Mammary epithelial cell (primary cell): ENCODE measurements around the gene PUSL1.

Source experiments
- EZH2 ChIP-seq: IDR thresholded peaks from 2 replicates; pipeline ENCODE4 v1.6.1; 2012; ENCODE audit warnings: low read length, inconsistent platforms, borderline replicate concordance
- TF ChIP-seq, protein P1 (sequence below), 2 donors: IDR thresholded peaks in 1 of 2; conservative IDR thresholded peaks in 1 of 2; 2 replicates each; pipeline ENCODE4 v1.5.1; 2011 to 2012; ENCODE audit warnings: inconsistent platforms in 2 of 2, low read length in 2 of 2, mild to moderate bottlenecking in 2 of 2, control low read depth in 1 of 2, low read depth in 1 of 2; ENCODE audit not compliant: insufficient read depth in 1 of 2; ENCODE audit errors: extremely low read depth in 1 of 2

DNA sequence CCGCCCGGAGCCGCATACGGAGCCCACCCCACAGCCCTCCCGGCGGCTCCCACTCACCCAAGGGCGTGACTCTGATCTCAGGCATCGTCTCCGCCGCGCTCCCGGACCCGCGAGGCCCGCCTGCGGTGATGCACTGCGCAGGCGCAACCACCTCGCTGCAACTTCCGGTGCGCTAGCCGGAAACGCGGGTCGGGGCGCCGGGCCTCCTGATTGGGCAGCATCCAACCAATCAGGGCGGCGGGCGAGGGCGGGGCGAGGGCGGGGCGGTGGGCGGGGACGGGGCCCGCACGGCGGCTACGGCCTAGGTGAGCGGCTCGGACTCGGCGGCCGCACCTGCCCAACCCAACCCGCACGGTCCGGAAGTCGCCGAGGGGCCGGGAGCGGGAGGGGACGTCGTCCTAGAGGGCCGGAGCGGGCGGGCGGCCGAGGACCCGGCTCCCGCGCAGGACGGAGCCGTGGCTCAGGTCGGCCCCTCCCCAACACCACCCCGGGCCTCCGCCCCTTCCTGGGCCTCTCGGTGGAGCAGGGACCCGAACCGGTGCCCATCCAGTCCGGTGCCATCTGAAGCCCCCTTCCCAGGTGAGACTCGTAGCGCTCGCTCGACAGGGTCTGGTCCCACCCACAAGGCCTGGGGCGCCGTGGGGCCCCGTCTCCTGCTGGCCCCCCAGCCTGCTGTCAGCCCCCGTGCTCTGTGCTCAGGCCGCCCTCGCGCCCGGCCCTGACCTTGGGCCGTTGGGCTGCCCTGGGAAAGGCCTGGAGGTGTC is 16.3 kb downstream of the PUSL1 start, which contains the start of the genes CPTP and INTS11:
- TF ChIP-seq, protein P1, sequence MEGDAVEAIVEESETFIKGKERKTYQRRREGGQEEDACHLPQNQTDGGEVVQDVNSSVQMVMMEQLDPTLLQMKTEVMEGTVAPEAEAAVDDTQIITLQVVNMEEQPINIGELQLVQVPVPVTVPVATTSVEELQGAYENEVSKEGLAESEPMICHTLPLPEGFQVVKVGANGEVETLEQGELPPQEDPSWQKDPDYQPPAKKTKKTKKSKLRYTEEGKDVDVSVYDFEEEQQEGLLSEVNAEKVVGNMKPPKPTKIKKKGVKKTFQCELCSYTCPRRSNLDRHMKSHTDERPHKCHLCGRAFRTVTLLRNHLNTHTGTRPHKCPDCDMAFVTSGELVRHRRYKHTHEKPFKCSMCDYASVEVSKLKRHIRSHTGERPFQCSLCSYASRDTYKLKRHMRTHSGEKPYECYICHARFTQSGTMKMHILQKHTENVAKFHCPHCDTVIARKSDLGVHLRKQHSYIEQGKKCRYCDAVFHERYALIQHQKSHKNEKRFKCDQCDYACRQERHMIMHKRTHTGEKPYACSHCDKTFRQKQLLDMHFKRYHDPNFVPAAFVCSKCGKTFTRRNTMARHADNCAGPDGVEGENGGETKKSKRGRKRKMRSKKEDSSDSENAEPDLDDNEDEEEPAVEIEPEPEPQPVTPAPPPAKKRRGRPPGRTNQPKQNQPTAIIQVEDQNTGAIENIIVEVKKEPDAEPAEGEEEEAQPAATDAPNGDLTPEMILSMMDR (conservative IDR thresholded peaks at IDR 0.05 in 1 of 2, IDR thresholded peaks at IDR 0.05 in 1 of 2; ENCODE audit: extremely low read depth in 1 of 2, insufficient read depth in 1 of 2, low read depth in 1 of 2, low read length in 2 of 2): no peak
- no peak for TF ChIP-seq EZH2
